HUES64 (cell line): ENCODE measurements around the gene PDS5B.
"Not testable (repeated sequence)": the region's sequence is repeated elsewhere in the genome, so short reads cannot be mapped to it uniquely, and the experiment has no call there.

ENCODE experiments used
- H3K27ac ChIP-seq: 2 replicates; pipeline ENCODE4 v1.7.0; 2013; ENCODE audit warnings: low read depth, low read length, inconsistent platforms
- H3K27me3 ChIP-seq: 2 replicates; pipeline ENCODE4 v1.6.1; 2013; ENCODE audit warnings: mild to moderate bottlenecking, low read length; ENCODE audit not compliant: insufficient read depth
- H3K36me3 ChIP-seq: 2 replicates; pipeline ENCODE4 v1.6.1; 2013; ENCODE audit warnings: mild to moderate bottlenecking, low read length; ENCODE audit not compliant: insufficient read depth
- H3K4me1 ChIP-seq: 2 replicates; pipeline ENCODE4 v1.6.1; 2013; ENCODE audit warnings: mild to moderate bottlenecking, low read length, moderate library complexity; ENCODE audit not compliant: insufficient read depth
- H3K4me3 ChIP-seq: 2 replicates; pipeline ENCODE4 v1.5.1; 2013; ENCODE audit warnings: mild to moderate bottlenecking, low read length, moderate library complexity
- H3K9ac ChIP-seq: 2 replicates; pipeline ENCODE4 v1.6.1; 2013; ENCODE audit warnings: mild to moderate bottlenecking, low read depth, low read length
- H3K9me3 ChIP-seq: 2 replicates; pipeline ENCODE4 v1.6.1; 2013; ENCODE audit warnings: low read depth, low read length; ENCODE audit not compliant: insufficient read depth
- WGBS: fragments of 150-250, 120-280 bp; methylation state at CpG from one replicate; pipeline ENCODE4 v1.1.7; 2013; ENCODE audit warnings: missing lambda C conversion rate; 5-methylcytosine and 5-hydroxymethylcytosine counted together

Gene PDS5B

DNA sequence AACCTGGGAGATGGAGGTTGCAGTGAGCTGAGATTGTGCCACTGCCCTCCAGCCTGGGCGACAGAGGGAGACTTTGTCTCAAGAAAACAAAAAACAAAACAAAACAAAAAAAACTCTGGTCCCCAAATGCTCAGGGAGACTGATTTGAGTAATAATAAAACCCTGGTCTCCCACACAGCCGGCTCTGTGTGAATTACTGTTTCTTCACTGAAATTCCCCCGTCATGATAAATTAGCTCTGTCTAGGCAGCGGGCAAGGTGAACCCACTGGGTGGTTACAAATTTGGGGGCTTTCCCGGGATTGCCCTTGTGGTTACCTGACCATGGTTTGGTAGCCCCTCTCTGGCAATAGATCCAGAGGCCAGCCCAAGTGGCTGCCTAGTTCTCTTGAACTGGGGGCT, 240.1 kb downstream of the PDS5B start:
- H3K9ac ChIP-seq, H3K27ac ChIP-seq, H3K9me3 ChIP-seq, H3K4me3 ChIP-seq, H3K27me3 ChIP-seq, H3K36me3 ChIP-seq: not testable (repeated sequence)
- H3K4me1 ChIP-seq: peaks cover 17% of the 10 kb centered on the region; the same call in 1 of the 2 replicates
- 91% methylated on average over 5 of the region's 5 CpGs for WGBS
